ENCODE results near the gene CA10.

The CA10 gene

DNA sequence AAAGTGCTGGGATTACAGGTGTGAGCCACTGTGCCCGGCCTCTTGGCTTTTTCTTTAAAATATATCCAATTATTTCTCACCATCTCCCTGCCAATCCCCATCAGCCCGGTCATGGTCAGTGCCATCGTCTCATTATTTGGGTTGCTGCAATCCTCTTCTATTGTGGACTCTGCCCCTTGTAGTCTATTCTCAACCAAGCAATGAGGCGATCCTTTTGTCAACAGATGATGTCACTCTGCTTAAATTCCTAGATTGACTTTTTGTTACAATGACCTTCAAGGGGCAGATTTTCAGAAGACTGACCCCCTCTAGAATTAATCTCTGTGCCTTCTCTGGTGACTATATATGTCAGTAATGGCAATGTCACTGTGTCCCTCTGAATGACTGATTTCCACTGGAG lies 513.5 kb downstream of the CA10 start:
- no peak for DNase-seq (ENCODE audit: low spot score)

DNA sequence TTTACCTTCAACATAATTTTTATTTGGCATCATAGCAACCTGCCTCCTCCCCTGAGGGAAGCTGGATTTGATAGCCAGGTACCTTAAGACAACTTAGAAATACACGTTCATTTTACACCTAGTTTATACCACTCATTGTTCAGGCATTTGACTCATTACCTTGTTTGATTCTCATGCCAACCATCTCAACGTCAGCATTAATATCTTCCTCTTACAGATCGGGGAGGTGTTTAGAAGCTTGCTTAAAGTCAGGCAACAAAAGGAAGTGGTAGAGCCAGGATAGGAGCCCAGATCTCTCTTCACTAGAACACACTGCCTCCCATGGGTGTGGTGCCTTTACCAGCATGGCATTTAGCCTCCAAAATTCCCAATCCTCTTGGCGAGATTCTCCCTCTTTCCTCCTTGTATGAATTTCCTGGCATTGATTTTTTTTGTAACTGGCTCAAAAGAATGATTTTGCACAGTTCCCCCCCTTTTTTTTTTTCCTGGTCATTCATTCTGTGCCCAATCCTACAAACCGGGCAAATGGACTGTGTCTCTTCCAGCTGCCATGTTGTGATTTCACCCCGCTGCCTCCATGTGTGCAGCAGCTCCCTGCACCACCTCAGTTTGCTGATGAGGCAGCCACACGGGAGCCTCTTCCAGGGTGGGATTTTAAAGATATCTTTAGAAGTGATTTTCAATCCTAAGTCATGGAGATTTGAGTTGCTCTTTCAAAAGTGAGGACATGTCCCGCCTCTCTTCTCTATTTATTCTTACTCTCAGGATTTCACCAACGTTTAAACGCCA lies 514.6 kb downstream of the CA10 start:
- no peak for DNase-seq (ENCODE audit: low spot score)

DNA sequence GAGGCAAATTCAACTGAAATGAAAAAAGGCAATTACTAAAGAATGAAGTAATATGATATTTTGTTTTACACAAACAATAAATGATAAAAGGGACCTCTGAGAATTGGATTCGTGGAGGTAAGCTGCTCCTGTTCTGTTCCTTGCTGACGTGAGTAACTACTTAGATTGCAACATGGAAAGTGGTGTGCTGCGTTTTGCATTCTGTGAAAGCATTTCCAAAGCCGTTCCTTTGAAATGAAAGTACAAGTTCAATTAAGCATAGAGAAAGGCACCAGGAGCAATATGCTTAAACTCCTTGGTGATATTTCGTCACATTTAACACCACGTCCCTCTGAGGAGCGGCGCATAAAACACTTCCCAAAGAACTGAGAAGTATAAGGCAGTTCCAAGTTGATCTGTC lies 516.5 kb downstream of the CA10 start:
- DNase-seq (ENCODE audit: low spot score): no peak

DNA sequence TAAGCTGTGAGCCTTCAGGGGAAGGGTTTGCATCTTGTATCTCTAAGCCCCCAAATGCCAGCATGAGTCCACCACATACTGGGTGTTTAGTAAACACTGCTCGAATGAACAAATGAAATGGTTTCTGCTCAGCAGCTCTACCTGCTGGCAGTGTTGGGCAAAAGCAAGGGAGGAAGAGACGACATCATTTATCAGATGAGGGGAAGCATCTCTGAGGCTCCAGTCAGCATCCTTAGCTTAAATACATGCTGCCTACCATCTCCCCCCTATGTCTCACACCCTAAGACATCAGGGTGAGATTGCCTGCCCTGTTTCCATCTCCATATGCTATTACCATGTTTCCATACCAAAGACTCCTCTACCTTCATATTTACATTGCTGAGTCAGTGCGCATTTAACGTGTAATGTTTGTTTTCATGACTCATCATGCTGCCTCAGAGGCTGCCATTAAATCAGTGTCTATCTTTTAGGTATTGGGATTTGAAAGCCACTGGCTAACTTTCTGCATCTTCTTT lies 518.3 kb downstream of the CA10 start:
- no peak for DNase-seq (ENCODE audit: low spot score)

DNA sequence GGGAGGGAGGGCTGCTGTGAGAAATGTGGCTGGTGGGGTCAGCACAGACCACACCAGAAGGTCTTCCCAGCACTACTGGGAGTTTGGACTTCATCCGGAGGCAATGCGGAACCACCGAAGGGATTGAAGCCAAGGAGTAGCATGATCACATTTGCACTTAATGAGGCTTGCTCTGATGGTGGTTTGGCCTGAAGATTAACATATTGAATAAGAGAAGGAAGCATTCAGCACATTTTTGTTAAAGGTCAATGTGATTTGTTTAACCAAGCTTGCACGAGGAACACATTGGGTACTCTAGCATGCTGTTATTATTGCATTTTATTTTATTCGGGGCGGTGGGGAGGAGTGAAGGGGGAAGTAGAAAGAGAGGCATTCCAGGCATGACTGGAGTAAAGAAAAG lies 519.5 kb downstream of the CA10 start:
- DNase-seq (ENCODE audit: low spot score): peak; percentile 50

DNA sequence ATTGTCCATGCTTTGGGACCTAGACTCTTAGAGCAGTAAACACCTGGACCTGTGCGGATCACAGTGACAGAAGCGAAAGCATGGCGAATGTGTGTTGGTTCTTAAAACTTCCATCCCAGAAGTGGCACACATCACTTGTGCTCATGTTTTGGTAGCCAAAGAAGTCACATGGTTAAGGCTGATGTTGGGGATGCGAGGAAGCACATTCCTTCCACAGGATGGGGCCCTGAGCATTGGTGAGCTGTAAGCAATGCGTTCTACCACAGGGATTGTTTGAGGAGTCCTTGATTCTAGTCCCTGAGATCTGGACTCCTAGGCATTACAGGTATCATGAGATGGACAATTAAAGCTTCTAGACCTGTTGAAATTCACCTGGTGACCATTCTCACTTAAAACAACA lies 522.2 kb downstream of the CA10 start:
- no peak for DNase-seq (ENCODE audit: low spot score)

GRCh38 chr17:51630101-51630671 lies 528.3 kb downstream of the CA10 start:
- DNase-seq (ENCODE audit: low spot score): peak; percentile 72

DNA sequence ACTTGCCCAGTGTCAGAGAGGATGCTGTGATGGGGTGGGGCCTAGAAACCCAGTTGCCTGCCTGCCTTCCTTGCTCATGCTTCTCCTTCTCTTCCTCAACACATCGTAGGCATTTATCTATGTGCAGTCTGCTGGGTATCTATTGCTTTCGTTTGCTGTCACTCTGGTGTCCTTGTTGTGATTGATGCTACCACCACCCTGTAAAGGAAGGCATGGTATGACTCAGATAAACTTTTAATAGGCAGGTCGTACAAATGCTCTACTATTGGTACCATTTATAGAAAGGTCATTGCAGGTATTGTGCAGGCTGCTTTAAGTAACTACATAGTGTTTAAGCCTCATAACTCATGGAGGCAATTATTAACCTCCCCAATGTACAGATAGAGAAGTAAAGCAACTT lies 529.3 kb downstream of the CA10 start:
- DNase-seq (ENCODE audit: low spot score): no peak

DNA sequence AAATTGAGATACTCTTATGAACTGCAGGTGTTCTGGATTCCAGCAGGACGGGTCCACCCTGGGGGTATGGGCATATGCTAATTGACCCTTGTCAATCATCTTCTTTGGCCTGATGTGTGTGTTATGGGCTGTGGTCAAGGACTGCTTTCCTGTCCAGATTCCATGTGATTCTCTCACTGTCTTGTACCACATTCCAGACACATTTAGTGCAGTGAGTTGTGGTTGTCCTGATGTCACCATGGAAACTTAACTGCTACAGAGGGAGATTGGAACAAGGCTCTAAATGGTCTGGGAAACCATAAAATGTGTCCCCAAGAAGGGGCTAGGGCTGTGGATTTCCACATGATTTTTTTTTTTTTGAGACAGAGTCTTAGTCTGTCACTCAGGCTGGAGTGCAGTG lies 530.7 kb downstream of the CA10 start:
- DNase-seq (ENCODE audit: low spot score): no peak

DNA sequence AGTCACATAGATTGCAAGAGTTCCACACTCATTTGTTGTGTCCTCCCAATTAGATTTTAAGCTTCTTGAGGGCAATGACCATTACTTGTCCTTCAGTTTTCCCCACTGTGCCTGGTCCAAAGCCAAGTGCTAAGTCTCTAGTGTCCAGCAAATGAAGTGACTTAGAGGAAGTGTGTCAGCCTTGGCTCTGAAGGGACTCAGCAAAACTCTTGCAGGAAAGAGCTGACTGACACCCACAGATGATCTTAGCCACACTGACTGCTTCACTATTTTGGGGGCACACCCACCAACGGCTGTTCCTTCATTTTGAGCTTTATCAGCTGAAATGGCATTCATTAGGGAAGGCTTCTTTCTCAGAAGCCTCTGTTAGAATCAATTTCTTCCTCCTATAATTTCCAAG lies 540.0 kb downstream of the CA10 start:
- no peak for DNase-seq (ENCODE audit: low spot score)

DNA sequence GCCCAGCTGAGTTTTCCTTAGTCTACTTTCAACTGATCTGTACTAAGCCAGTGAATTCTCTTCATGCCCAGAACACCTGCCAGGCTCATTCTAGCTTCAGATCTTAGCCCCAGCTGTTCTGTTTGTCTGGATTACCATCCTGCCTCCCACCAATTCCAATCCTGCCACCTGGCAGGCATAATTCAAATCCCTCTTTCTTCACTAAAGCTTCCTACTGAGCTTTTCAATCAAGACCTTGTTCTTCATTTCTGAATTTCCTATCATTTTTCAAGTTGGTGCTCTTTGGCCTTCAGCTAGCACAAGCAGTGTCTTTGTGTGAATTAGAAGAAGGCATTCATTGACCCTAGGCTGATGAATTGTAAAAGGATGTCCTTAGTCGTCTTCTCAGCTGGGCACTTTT lies 540.5 kb downstream of the CA10 start:
- DNase-seq (ENCODE audit: low spot score): no peak

DNA sequence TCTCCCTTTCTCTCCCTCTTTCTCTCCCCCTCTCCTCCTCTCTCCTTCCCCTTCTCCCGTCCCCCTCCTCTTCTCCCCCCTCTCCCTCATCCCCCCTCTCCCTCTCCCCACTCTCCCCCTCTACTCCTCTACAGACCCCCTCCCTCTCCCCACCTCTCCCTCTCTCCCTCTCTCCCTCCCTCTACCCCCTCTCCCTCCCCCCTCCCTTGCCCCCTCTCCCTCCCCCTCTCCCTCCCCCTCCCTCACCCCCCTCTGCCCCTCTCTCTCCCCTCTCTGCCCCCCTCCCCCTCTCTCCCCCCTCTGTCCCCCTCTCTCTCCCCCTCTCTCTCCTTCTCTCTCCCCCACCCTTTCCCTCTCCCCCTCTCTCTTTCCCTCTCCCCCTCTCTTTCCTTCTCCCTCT lies 545.3 kb downstream of the CA10 start:
- no peak for DNase-seq (ENCODE audit: low spot score)

DNA sequence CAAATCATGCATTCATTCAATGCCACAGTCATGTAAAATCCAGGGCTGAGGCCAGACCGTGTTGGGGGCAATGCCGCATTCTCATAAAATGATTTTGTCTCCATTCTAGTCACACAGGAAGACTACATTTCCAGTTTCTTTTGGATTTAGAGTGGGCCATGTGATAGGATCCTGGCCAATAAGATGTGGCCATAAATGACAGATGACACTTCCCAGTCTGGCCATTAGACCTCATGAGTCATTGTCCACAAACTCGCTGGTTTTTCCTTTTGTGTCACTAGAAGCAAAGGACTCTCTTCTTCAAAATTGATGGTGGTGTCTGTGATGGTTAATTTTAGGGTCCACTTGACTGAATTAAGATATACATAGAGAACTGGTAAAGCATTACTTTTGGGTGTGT lies 545.8 kb downstream of the CA10 start:
- no peak for DNase-seq (ENCODE audit: low spot score)

GRCh38 chr17:51611585-51611984 lies 546.9 kb downstream of the CA10 start:
- DNase-seq (ENCODE audit: low spot score): no peak

DNA sequence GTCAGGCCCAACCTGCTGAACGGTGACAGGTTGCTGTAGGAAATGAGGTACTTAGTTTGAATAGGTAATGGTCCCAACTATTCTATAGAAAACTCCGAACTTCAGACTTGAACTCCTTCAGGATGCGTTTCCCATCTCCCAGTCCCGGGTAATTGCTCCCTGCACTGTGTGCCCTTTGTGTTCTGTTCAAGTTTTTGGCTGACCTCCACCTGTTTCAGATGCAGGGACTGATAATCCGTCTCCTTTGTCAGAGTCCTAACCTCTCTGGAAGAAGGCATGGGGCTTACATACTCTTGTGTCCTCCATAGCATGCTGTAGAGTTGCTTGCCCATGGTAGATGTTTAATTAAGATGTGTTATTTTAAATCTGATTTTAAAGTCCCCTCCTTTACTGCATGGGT lies 547.7 kb downstream of the CA10 start:
- DNase-seq (ENCODE audit: low spot score): no peak

DNA sequence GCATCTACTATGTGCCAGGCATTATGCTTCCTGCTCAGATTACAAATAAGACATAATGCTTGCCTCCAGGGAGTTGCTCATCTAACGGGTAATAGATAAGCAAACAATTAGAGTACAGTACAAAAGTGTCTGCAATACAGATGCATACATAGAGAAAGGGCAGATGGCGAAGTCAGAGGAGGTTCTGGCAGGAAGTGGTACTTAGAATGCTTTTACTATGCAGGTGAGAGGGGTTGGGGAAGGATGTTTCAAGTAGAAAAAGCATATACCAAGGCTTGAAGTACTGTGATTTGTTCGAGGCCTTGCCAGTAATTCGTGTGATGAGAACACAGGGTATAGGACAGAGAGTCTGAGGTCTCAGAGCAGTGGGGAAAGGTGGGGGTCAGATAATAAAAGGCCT lies 548.4 kb downstream of the CA10 start:
- no peak for DNase-seq (ENCODE audit: low spot score)

DNA sequence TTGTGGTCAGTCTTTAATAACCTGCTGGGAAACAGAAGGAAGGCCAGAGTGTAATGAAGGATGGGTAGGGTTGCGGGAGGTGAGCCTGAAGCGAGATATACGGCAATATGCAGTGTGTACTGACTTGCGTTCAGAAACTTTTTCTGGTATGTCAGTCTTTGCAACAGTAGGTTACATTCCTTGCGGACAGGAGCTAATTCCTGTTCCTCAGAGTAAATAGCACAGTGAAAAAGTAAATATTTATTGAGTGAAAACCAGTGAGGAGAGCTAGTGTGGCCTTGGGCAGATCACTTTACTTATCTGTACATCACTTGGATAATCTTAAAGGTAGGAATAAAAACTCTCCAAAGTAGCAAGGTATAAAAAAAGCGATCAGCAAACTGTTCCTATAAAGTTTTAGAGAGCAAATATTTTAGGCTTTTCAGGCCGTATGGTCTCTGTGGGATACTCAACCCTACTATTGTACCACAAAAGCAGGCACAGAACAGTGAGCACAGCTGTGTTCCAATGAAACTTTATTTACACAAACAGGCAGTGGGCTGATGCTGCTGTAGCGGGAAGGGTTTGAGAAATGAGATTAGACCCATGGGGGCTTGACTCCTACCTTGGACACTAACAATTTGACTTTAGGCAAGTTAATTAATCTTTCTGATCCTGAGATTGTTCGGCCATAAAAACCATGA lies 550.1 kb downstream of the CA10 start:
- no peak for DNase-seq (ENCODE audit: low spot score)

DNA sequence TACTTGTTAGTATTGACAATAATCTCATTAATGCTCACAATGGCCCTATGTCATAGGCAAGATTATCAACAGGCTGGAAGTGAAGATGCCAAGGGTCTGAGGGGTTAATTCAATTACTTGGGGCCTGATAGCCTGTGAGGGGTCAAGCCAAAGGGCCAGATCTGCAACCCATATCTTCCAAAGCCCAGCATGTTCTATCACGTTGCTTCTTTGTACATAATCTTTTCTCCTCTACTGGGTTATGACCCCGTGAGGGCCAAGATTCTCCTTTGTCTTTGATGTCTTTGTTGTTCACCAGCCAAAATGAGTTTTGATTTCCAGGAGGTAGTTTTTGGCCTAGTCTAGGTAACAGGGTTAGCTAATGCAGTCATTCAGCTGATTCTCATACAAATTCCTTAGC lies 551.0 kb downstream of the CA10 start:
- no peak for DNase-seq (ENCODE audit: low spot score)

DNA sequence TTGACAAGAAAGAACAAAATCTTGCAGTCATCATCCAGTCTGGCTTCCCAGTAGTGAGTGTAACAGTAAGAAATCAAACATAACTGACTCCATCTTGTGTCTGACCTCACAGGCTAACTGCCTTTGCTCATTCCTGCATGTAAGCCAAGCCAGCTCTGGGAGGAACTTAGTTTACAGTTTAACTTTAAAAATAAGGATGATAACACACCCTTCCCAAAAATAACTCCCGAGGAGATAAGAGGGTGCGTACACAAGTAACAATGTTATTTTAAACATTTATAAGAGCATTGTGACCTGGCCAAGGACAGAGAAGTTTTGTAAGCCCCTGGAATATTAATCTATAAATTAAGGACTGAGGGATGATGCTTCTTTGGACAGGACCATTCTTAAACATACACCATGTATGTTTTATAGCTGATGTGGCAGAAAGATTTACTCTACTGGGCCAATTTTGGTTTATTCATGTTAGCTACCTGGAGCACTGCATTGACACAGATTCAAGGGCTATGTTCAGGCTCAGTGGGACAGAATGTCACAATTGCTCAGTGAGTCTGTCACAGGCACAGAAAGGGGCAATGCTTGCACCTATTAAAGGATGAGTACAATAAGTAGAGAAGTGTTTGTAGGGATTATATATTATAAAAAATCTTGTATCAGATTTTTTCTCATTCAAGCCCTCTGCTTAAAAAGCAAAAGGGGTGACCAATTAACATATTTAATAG lies 554.1 kb downstream of the CA10 start:
- DNase-seq (ENCODE audit: low spot score): no peak

GRCh38 chr17:51601622-51602261 lies 556.8 kb downstream of the CA10 start:
- no peak for DNase-seq (ENCODE audit: low spot score)

DNA sequence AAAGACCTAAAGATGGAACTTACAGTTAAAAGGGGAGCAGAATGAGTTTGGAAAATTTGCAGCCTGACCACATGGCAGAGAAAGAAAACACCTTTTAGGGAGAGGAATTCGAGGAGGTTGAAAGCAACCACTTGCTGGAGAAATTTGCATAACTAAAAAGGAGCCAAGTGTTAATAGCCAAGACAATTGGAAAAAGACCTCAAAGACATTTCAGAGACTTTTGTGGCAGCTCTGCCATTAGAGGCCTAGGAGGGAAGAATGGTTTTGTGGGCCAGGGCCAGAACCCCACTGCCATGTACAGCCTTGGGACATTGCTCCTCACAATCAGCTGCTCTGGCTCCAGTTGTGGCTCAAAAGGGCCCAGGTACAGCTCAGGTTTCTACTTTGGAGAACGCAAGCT lies 559.7 kb downstream of the CA10 start:
- no peak for DNase-seq (ENCODE audit: low spot score)

DNA sequence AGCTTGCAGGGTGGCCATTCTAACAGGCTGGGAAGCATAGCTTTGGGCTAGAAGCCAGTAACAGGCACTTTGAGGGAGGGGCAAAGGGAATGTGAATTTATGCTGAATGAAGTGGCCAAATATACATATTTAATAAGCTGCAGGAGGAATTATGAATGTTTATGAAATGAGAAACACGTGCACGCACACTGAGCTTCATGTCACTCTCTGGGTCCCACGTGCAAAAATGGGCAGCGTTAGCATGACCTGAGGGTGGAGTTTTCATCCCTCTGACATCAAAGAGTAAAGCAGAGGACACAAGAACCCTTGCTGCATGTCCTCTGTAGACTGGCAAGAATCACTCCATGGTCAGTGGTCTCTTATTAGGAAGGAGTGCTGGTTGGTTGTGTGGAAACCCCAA lies 561.2 kb downstream of the CA10 start:
- no peak for DNase-seq (ENCODE audit: low spot score)
